ENCODE data around the gene IL27RA.
A peak's percentile ranks its signal among the peaks of the same experiment; 100 is the strongest.

Gene IL27RA

DNA sequence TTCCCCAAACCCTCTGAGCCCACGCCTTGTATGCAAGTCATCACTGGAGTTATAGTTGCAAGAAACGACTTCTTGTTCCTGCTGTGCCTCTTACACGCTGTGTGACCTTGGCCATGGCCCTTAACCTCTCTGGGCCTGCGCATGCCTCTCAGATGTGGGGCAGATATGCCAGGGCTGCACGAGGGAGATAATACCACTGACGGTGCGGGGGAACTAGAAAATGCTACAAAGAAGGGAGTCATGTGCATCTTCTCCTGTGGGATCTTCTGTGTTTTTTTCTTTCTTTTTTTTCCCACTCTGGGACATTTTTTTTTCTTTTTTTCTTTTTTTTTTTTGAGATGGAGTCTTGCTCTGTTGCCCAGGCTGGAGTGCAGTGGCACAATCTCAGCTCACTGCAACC, 63.3 kb downstream of the IL27RA start:
- TF ChIP-seq, protein P1, sequence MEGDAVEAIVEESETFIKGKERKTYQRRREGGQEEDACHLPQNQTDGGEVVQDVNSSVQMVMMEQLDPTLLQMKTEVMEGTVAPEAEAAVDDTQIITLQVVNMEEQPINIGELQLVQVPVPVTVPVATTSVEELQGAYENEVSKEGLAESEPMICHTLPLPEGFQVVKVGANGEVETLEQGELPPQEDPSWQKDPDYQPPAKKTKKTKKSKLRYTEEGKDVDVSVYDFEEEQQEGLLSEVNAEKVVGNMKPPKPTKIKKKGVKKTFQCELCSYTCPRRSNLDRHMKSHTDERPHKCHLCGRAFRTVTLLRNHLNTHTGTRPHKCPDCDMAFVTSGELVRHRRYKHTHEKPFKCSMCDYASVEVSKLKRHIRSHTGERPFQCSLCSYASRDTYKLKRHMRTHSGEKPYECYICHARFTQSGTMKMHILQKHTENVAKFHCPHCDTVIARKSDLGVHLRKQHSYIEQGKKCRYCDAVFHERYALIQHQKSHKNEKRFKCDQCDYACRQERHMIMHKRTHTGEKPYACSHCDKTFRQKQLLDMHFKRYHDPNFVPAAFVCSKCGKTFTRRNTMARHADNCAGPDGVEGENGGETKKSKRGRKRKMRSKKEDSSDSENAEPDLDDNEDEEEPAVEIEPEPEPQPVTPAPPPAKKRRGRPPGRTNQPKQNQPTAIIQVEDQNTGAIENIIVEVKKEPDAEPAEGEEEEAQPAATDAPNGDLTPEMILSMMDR (IDR thresholded peaks at IDR 0.05; ENCODE audit: unreplicated experiment in 3 of 3) = no peak
- Mint-ChIP-seq H3K4me3 (peak overlapping the region in 2 of 3 experiments; percentile 42 to 66), H3K27me3 (ENCODE audit: low read depth) (no peaks in the 10 kb centered on the region), H3K9me3 (peaks cover 11% of the 10 kb centered on the region), H3K36me3 (ENCODE audit: low read depth) (peaks cover 39% of the 10 kb centered on the region), H3K27ac (peak overlapping the region in 1 of 3 experiments; percentile 26), H3K4me1 (peaks cover 9% of the 10 kb centered on the region)

DNA sequence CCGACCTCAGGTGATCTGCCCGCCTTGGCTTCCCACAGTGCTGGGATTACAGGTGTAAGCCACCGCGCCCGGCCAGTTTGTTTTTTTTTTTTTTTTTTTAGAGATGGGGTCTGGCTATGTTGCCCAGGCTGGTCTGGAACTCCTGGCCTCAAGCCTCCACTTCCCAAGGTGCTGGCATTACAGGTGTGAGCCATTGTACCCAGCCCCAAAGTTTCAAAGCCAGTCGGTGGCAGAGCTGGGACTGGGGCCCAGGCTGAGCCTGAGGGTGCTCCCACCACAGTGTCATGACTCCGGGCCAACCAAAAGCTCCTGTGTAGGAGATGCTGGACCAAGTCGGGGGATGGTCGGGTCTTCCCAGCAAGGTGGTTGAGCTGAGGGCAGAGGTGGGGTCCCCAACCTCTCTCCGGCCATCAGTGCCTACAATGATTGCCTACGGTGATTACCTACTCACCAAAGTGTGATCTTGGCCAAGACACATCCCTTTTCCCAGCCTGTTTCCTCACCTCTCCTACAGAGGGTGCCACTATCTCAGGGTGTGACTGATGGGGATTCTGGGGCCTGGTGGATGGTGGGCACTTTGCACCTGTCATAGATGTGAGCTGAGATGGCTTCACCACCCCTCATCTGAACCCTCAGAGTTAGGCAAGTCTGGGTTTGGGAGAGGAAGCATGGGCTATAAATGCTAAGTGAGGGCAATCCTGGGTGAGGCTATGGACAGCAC, 64.9 kb downstream of the IL27RA start:
- TF ChIP-seq, protein P1 (IDR thresholded peaks at IDR 0.05; ENCODE audit: unreplicated experiment in 3 of 3) = no peak
- no peaks in the 10 kb centered on the region for H3K27me3 Mint-ChIP-seq (ENCODE audit: low read depth)
- peaks cover 7% of the 10 kb centered on the region for H3K4me1 Mint-ChIP-seq
- H3K4me3 Mint-ChIP-seq = no peak overlapping the region
- peaks cover 45% of the 10 kb centered on the region for H3K36me3 Mint-ChIP-seq (ENCODE audit: low read depth)
- H3K27ac Mint-ChIP-seq = no peak overlapping the region
- peaks cover 11% of the 10 kb centered on the region for H3K9me3 Mint-ChIP-seq

DNA sequence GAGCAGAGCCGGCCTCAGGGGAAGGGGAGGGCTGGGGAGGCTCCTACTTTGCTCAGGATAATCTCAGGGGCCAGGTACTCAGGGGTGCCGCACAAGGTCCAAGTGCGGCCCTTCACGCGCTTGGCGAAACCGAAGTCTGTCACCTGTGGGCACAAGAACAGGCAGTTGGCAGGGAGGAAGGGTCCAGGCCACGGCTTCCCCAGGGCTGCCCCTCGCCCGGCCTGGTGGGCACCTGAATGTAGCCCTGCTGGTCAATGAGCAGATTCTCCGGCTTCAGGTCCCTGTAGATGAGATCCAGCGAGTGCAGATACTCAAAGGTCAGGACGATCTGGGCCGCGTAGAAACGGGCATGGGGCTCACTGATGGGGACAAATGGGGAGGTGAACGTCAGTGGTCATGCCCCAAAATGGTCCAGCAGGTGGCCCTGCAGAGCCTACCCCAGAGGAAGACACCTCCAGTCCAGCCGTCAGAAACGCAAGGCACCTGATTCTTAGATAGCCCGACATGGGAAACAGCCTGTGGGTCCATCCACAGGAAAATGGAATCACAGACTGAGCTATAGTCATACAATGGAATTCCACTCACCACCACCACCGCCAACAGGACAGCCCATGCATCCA, 66.1 kb downstream of the IL27RA start:
- Mint-ChIP-seq H3K4me3 (no peak overlapping the region), H3K4me1 (no peaks in the 10 kb centered on the region), H3K27ac (no peak overlapping the region), H3K9me3 (peaks cover 11% of the 10 kb centered on the region), H3K27me3 (ENCODE audit: low read depth) (no peaks in the 10 kb centered on the region), H3K36me3 (ENCODE audit: low read depth) (peaks cover 49% of the 10 kb centered on the region)
- TF ChIP-seq, protein P1 (IDR thresholded peaks at IDR 0.05; ENCODE audit: unreplicated experiment in 3 of 3) = no peak

DNA sequence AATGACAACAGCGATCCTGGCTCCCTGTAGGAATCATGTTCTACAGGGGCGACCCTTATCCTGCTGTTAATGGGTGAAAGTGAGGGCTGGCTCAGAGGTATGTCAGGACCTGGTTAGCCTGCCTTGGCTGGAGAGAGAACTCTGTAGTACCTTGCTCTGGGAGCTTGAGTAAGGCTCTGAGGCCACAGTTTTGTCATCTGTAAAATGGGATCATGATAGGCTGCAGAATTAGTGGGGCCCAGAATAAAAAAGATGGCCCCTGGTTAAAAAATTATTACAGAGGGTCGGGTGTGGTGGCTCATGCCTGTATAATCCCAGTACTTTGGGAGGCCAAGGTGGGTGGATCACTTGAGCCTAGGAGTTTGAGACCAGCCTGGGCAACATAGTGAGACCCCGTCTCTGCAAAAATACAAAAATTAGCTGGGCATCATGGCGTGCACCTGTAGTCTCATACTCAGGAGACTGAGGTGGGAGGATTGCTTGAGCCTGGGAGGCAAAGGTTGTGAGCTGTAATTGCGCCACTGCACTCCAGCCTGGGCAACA, 69.5 kb downstream of the IL27RA start:
- H3K27me3 Mint-ChIP-seq (ENCODE audit: low read depth) = no peaks in the 10 kb centered on the region
- H3K27ac Mint-ChIP-seq = no peak overlapping the region
- TF ChIP-seq, protein P1 (IDR thresholded peaks at IDR 0.05; ENCODE audit: unreplicated experiment in 3 of 3) = no peak

DNA sequence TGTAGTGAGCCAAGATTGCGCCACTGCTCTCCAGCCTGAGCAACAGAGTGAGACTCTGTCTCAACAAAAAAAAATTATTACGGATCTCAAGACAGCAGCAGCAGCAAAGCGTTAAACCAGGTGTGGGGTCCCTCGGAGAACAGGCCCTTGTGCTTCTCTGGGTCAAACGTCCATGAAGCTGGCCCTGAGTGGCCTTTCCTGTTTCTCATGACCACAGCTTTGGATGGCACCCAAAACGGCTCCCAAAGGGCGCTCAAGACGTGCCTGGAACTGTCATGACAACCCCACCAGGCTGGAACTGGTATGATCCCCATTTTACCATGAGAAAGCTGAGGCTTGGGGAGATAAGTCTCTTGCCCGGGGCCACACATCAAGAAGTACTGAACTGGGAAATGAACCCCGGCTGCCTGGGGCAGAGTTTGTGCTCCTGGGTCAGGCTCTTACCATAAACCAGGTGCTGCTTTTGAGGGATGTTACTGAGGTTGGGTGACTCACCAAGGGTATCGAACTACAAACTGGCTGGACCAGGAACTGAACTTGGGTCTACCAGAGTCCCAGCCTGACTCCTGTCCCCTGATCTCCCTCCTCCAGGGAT, 70.6 kb downstream of the IL27RA start:
- H3K27me3 Mint-ChIP-seq (ENCODE audit: low read depth) = no peaks in the 10 kb centered on the region
- peaks cover 43% of the 10 kb centered on the region for H3K36me3 Mint-ChIP-seq (ENCODE audit: low read depth)
- H3K4me3 Mint-ChIP-seq = no peak overlapping the region
- H3K9me3 Mint-ChIP-seq = no peaks in the 10 kb centered on the region
- peaks cover 2% of the 10 kb centered on the region for H3K4me1 Mint-ChIP-seq
- H3K27ac Mint-ChIP-seq = no peak overlapping the region
- TF ChIP-seq, protein P1 (IDR thresholded peaks at IDR 0.05; ENCODE audit: unreplicated experiment in 3 of 3) = no peak

More for the DNA sequence above, 69.5 kb downstream of the IL27RA start:
- Mint-ChIP-seq H3K4me1 (no peaks in the 10 kb centered on the region), H3K36me3 (ENCODE audit: low read depth) (peaks cover 45% of the 10 kb centered on the region), H3K4me3 (no peak overlapping the region), H3K9me3 (no peaks in the 10 kb centered on the region)

All from nephron (organoid).